Prostate gland (tissue), 2 donors: Measurements from ENCODE around the gene PDGFC.

ENCODE experiments used
- POLR2A ChIP-seq: fragments of 450-650 bp; IDR thresholded peaks from one replicate; pipeline ENCODE4 v1.6.1; 2016; ENCODE audit warnings: antibody characterized with exemption, mild to moderate bottlenecking
- POLR2AphosphoS5 ChIP-seq: sonication (generic); formaldehyde crosslinking; IDR thresholded peaks from one replicate; pipeline ENCODE4 v1.6.1; 2017; ENCODE audit warnings: antibody characterized with exemption
- TF ChIP-seq, protein P1 (sequence below), 4 experiments: fragments of 200-600 bp in 2 of 4; fragments of 450-650 bp in 2 of 4; sonication (generic) in 2 of 4; IDR thresholded peaks; 1 replicate in 3 of 4; 2 replicates in 1 of 4; pipeline ENCODE4 v1.5.1; 2016 to 2019; ENCODE audit warnings: antibody characterized with exemption in 4 of 4, mild to moderate bottlenecking in 2 of 4, moderate library complexity in 2 of 4

DNA sequence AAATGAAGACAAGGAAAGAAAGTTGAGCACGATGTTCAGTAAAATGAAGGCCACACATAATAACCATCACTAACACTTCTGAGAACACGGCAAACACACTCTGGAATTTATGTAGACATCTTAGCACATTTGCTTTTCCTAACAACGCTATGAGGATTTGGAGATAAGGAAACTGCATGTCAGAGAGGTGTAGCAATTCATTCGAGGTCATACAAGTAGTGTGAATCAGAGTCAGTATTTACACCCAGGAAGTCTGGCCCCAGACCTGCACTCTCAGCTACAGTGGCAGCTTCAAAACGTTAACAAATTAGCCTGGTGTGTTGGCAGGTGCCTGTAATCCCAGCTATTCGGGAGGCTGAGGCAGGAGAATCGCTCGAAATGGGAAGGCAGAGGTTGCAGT lies 253.4 kb downstream of the PDGFC start:
- TF ChIP-seq, protein P1, sequence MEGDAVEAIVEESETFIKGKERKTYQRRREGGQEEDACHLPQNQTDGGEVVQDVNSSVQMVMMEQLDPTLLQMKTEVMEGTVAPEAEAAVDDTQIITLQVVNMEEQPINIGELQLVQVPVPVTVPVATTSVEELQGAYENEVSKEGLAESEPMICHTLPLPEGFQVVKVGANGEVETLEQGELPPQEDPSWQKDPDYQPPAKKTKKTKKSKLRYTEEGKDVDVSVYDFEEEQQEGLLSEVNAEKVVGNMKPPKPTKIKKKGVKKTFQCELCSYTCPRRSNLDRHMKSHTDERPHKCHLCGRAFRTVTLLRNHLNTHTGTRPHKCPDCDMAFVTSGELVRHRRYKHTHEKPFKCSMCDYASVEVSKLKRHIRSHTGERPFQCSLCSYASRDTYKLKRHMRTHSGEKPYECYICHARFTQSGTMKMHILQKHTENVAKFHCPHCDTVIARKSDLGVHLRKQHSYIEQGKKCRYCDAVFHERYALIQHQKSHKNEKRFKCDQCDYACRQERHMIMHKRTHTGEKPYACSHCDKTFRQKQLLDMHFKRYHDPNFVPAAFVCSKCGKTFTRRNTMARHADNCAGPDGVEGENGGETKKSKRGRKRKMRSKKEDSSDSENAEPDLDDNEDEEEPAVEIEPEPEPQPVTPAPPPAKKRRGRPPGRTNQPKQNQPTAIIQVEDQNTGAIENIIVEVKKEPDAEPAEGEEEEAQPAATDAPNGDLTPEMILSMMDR (IDR thresholded peaks at IDR 0.05) = no peak
- no peak for TF ChIP-seq POLR2A
- no peak for TF ChIP-seq POLR2AphosphoS5
